Naive thymus-derived CD8-positive, alpha-beta T cell (primary cell): ENCODE results near the gene CHIT1. TPM values are rescaled to one million over a fixed set of nuclear protein-coding genes. Genes with fewer than 3 reads are reported as not detected.

Experiments
- ATAC-seq, 2 donors: fragments of 150-1000 bp; cut with Tn5 transposase in 1 of 2; sonication (Bioruptor Pico), chemical (Tn5 transposase) in 1 of 2; 1 replicate in 1 of 2; 2 replicates in 1 of 2; pipeline ENCODE4 v1.10.0; 2021; ENCODE audit warnings: mild to moderate bottlenecking in 2 of 2, moderate library complexity in 2 of 2
- POLR2A ChIA-PET: fragments of 350-600 bp; sonication (Branson Sonifier 250); formaldehyde crosslinking; loops from one replicate; lab custom pipeline; 2021; ENCODE audit warnings: antibody characterized with exemption; lab: Charles Lee
- DNase-seq, 10 donors: peaks; one replicate each; pipeline versions ENCODE4 v3.0.0 to v3.0.0-alpha.2; 2020 to 2022
- H3K27ac Mint-ChIP-seq, 10 donors: one replicate each; pipeline ENCODE4 v1.8.0; 2020 to 2022; ENCODE audit warnings: mild to moderate bottlenecking in 10 of 10, mixed read lengths in 10 of 10, moderate library complexity in 4 of 10, inconsistent platforms in 1 of 10
- H3K27me3 Mint-ChIP-seq, 5 donors: one replicate each; pipeline ENCODE4 v1.8.0; 2021 to 2022; ENCODE audit warnings: mixed read lengths in 5 of 5
- H3K36me3 Mint-ChIP-seq, 3 donors: one replicate each; pipeline ENCODE4 v1.8.0; 2020 to 2022; ENCODE audit warnings: mixed read lengths in 3 of 3, mild to moderate bottlenecking in 2 of 3, inconsistent platforms in 1 of 3
- H3K4me1 Mint-ChIP-seq, 4 donors: one replicate each; pipeline ENCODE4 v1.8.0; 2021 to 2022; ENCODE audit warnings: mixed read lengths in 4 of 4
- H3K4me3 Mint-ChIP-seq, 10 donors: one replicate each; pipeline ENCODE4 v1.8.0; 2020 to 2022; ENCODE audit warnings: mild to moderate bottlenecking in 10 of 10, mixed read lengths in 10 of 10, moderate library complexity in 6 of 10, inconsistent platforms in 1 of 10
- H3K9me3 Mint-ChIP-seq, 9 donors: one replicate each; pipeline ENCODE4 v1.8.0; 2020 to 2022; ENCODE audit warnings: mixed read lengths in 9 of 9, mild to moderate bottlenecking in 3 of 9, inconsistent platforms in 1 of 9, moderate library complexity in 1 of 9
- polyA plus RNA-seq, 3 donors: library from polyadenylated mRNA; unstranded; fragments of 300-500 nt; fragmentation: Illumina TruSeq; gene quantifications; one replicate each; pipeline ENCODE4 v1.2.3, GENCODE V29; 2021
- total RNA-seq, 8 experiments: library from RNA in 2 of 8; stranded (reverse) in 2 of 8; gene quantifications; one replicate each; pipeline ENCODE4 v1.2.3 and lab custom pipeline; 2021 to 2026

CHIT1 gene
- total and polyA plus RNA-seq, 5 experiments from 2014 or later, result 0.05 to 2.5 (median 0.75) TPM; not detected in 2

GRCh38 chr1:203210988-203211387 lies 18.5 kb downstream of the CHIT1 start:
- ATAC-seq, result no peak
- peaks cover 0 to 5% (median 0%) of the 10 kb centered on the region in 5 donors for H3K27me3 Mint-ChIP-seq
- H3K4me3 Mint-ChIP-seq, result no peak overlapping the region
- DNase-seq, result no peak
- H3K36me3 Mint-ChIP-seq, result no peaks in the 10 kb centered on the region
- peaks cover 0 to 5% (median 3%) of the 10 kb centered on the region in 4 donors for H3K4me1 Mint-ChIP-seq
- POLR2A ChIA-PET, result no interaction called here
- H3K9me3 Mint-ChIP-seq, result no peaks in the 10 kb centered on the region
- no peak overlapping the region for H3K27ac Mint-ChIP-seq

- H3K27ac Mint-ChIP-seq, result no peak overlapping the region
- H3K4me1 Mint-ChIP-seq, result peaks cover 0 to 4% (median 2%) of the 10 kb centered on the region in 4 donors
- ATAC-seq, result no peak
- H3K36me3 Mint-ChIP-seq, result no peaks in the 10 kb centered on the region
- no peaks in the 10 kb centered on the region for H3K9me3 Mint-ChIP-seq
- H3K4me3 Mint-ChIP-seq, result no peak overlapping the region
- DNase-seq, result no peak
- POLR2A ChIA-PET, result no interaction called here
- peaks cover 0 to 5% (median 0%) of the 10 kb centered on the region in 5 donors for H3K27me3 Mint-ChIP-seq
These were observed 19.1 kb downstream of the CHIT1 start for GRCh38 chr1:203210350-203210749.

- H3K9me3 Mint-ChIP-seq, result no peaks in the 10 kb centered on the region
- peaks cover 0 to 1% (median 0%) of the 10 kb centered on the region in 4 donors for H3K4me1 Mint-ChIP-seq
- no peak overlapping the region for H3K27ac Mint-ChIP-seq
- peaks cover 0 to 5% (median 0%) of the 10 kb centered on the region in 5 donors for H3K27me3 Mint-ChIP-seq
- POLR2A ChIA-PET, result interaction anchor here (0.9 kb wide), 1 partner anchor 8 kb away, joined by 3 read pairs; no protein-coding TSS in a partner anchor
- H3K4me3 Mint-ChIP-seq, result no peak overlapping the region
- no peaks in the 10 kb centered on the region for H3K36me3 Mint-ChIP-seq
- no peak for DNase-seq
- ATAC-seq, result no peak
These were observed 21.3 kb downstream of the CHIT1 start for GRCh38 chr1:203208181-203208580.

GRCh38 chr1:203207751-203208150 lies 21.7 kb downstream of the CHIT1 start:
- Mint-ChIP-seq H3K27me3 (peaks cover 0 to 2% (median under 1%) of the 10 kb centered on the region in 5 donors), H3K9me3 (no peaks in the 10 kb centered on the region), H3K4me1 (peaks cover 0 to 1% (median 0%) of the 10 kb centered on the region in 4 donors), H3K27ac (no peak overlapping the region), H3K36me3 (no peaks in the 10 kb centered on the region), H3K4me3 (no peak overlapping the region)
- no peak for ATAC-seq
- no peak for DNase-seq
- POLR2A ChIA-PET, result interaction anchor here (0.9 kb wide), 1 partner anchor 8 kb away, joined by 3 read pairs; no protein-coding TSS in a partner anchor

GRCh38 chr1:203206129-203206687 lies 23.3 kb downstream of the CHIT1 start:
- POLR2A ChIA-PET, result no interaction called here
- DNase-seq (no peak), ATAC-seq (no peak)
- peaks cover 0 to 3% (median under 1%) of the 10 kb centered on the region in 4 donors for H3K4me1 Mint-ChIP-seq
- H3K27me3 Mint-ChIP-seq, result peaks cover 2 to 8% (median 7%) of the 10 kb centered on the region in 5 donors
- H3K9me3 Mint-ChIP-seq, result no peaks in the 10 kb centered on the region
- no peak overlapping the region for H3K27ac Mint-ChIP-seq
- H3K4me3 Mint-ChIP-seq, result no peak overlapping the region
- H3K36me3 Mint-ChIP-seq, result no peaks in the 10 kb centered on the region

GRCh38 chr1:203204756-203205155 lies 24.7 kb downstream of the CHIT1 start:
- ATAC-seq, result no peak
- POLR2A ChIA-PET, result no interaction called here
- Mint-ChIP-seq H3K4me1 (peaks cover 0 to 3% (median 1%) of the 10 kb centered on the region in 4 donors), H3K4me3 (no peak overlapping the region), H3K9me3 (no peaks in the 10 kb centered on the region), H3K27ac (no peak overlapping the region), H3K27me3 (peaks cover 4 to 21% (median 12%) of the 10 kb centered on the region in 5 donors), H3K36me3 (no peaks in the 10 kb centered on the region)
- no peak for DNase-seq

- ATAC-seq, result no peak
- POLR2A ChIA-PET, result no interaction called here
- DNase-seq, result no peak
- H3K9me3 Mint-ChIP-seq, result no peaks in the 10 kb centered on the region
- H3K36me3 Mint-ChIP-seq, result no peaks in the 10 kb centered on the region
- peaks cover 0 to 3% (median 1%) of the 10 kb centered on the region in 4 donors for H3K4me1 Mint-ChIP-seq
- H3K27me3 Mint-ChIP-seq, result peaks cover 4 to 23% (median 12%) of the 10 kb centered on the region in 5 donors
- peak overlapping the region in 1 of 10 donors; percentile 65 for H3K27ac Mint-ChIP-seq
- H3K4me3 Mint-ChIP-seq, result no peak overlapping the region
These were observed 26.8 kb downstream of the CHIT1 start for GRCh38 chr1:203202431-203203245.

- Mint-ChIP-seq H3K36me3 (no peaks in the 10 kb centered on the region), H3K9me3 (no peaks in the 10 kb centered on the region), H3K27ac (no peak overlapping the region), H3K27me3 (peaks cover 4 to 29% (median 12%) of the 10 kb centered on the region in 5 donors), H3K4me3 (no peak overlapping the region), H3K4me1 (peaks cover 0 to 3% (median under 1%) of the 10 kb centered on the region in 4 donors)
- DNase-seq, result no peak
- ATAC-seq, result no peak
- POLR2A ChIA-PET, result no interaction called here
These were observed 27.8 kb downstream of the CHIT1 start for GRCh38 chr1:203201516-203202205.

- ATAC-seq (no peak), DNase-seq (no peak)
- no peak overlapping the region for H3K4me3 Mint-ChIP-seq
- H3K27ac Mint-ChIP-seq, result no peak overlapping the region
- H3K27me3 Mint-ChIP-seq, result peaks cover 4 to 29% (median 12%) of the 10 kb centered on the region in 5 donors
- POLR2A ChIA-PET, result no interaction called here
- H3K36me3 Mint-ChIP-seq, result no peaks in the 10 kb centered on the region
- H3K4me1 Mint-ChIP-seq, result peaks cover 0 to 3% (median under 1%) of the 10 kb centered on the region in 4 donors
- H3K9me3 Mint-ChIP-seq, result no peaks in the 10 kb centered on the region
These were observed 28.6 kb downstream of the CHIT1 start for GRCh38 chr1:203200916-203201315.

- DNase-seq (no peak), ATAC-seq (no peak)
- H3K36me3 Mint-ChIP-seq, result no peaks in the 10 kb centered on the region
- no peak overlapping the region for H3K4me3 Mint-ChIP-seq
- H3K4me1 Mint-ChIP-seq, result peaks cover 0 to 3% (median under 1%) of the 10 kb centered on the region in 4 donors
- no peak overlapping the region for H3K27ac Mint-ChIP-seq
- POLR2A ChIA-PET, result no interaction called here
- peaks cover 4 to 29% (median 12%) of the 10 kb centered on the region in 5 donors for H3K27me3 Mint-ChIP-seq
- no peaks in the 10 kb centered on the region for H3K9me3 Mint-ChIP-seq
These were observed 29.5 kb downstream of the CHIT1 start for GRCh38 chr1:203199816-203200571.

GRCh38 chr1:203199481-203199815 lies 30.0 kb downstream of the CHIT1 start:
- POLR2A ChIA-PET, result no interaction called here
- H3K36me3 Mint-ChIP-seq, result no peaks in the 10 kb centered on the region
- ATAC-seq, result no peak
- peaks cover 4 to 29% (median 12%) of the 10 kb centered on the region in 5 donors for H3K27me3 Mint-ChIP-seq
- peaks cover 0 to 3% (median under 1%) of the 10 kb centered on the region in 4 donors for H3K4me1 Mint-ChIP-seq
- no peak for DNase-seq
- no peak overlapping the region for H3K27ac Mint-ChIP-seq
- H3K4me3 Mint-ChIP-seq, result no peak overlapping the region
- H3K9me3 Mint-ChIP-seq, result no peaks in the 10 kb centered on the region

GRCh38 chr1:203199002-203199401 lies 30.5 kb downstream of the CHIT1 start:
- ATAC-seq (no peak), DNase-seq (no peak)
- Mint-ChIP-seq H3K36me3 (no peaks in the 10 kb centered on the region), H3K4me3 (no peak overlapping the region), H3K9me3 (no peaks in the 10 kb centered on the region), H3K4me1 (peaks cover 0 to 3% (median under 1%) of the 10 kb centered on the region in 4 donors), H3K27me3 (peaks cover 4 to 29% (median 12%) of the 10 kb centered on the region in 5 donors), H3K27ac (no peak overlapping the region)
- POLR2A ChIA-PET, result no interaction called here
